Loucy (cell line): ENCODE data around the gene PLXNB1.

Source experiments
- H2AFZ ChIP-seq: fragments of 200-600 bp; sonication (generic); 2 replicates; pipeline ENCODE4 v1.6.0; 2016; ENCODE audit warnings: antibody characterized with exemption, mild to moderate bottlenecking, low read length, moderate library complexity
- H3F3A ChIP-seq: fragments of 200-600 bp; 2 replicates; pipeline ENCODE4 v1.6.0; 2016; ENCODE audit warnings: antibody characterized with exemption, low read depth, mild to moderate bottlenecking
- H3K27me3 ChIP-seq: fragments of 200-600 bp; sonication (generic); 2 replicates; pipeline ENCODE4 v1.6.1; 2014; ENCODE audit warnings: low read length, mild to moderate bottlenecking; ENCODE audit not compliant: insufficient read depth, poor library complexity, severe bottlenecking
- H3K36me3 ChIP-seq: fragments of 200-600 bp; sonication (generic); 2 replicates; pipeline ENCODE4 v1.6.1; 2016; ENCODE audit warnings: low read length; ENCODE audit not compliant: insufficient read depth
- H3K4me1 ChIP-seq: fragments of 200-600 bp; sonication (generic); 2 replicates; pipeline ENCODE4 v1.5.1; 2014; ENCODE audit warnings: low read length, mild to moderate bottlenecking; ENCODE audit not compliant: insufficient read depth, poor library complexity, severe bottlenecking
- H3K4me2 ChIP-seq: fragments of 200-600 bp; sonication (generic); 2 replicates; pipeline ENCODE4 v1.6.0; 2014; ENCODE audit warnings: antibody characterized with exemption, low read length, low read depth, mild to moderate bottlenecking; ENCODE audit not compliant: poor library complexity, severe bottlenecking
- H3K4me3 ChIP-seq: fragments of 200-600 bp; sonication (generic); 2 replicates; pipeline ENCODE4 v1.5.1; 2014; ENCODE audit warnings: low read length, mild to moderate bottlenecking, mixed read lengths; ENCODE audit not compliant: poor library complexity, severe bottlenecking
- H3K79me2 ChIP-seq: fragments of 200-600 bp; sonication (generic); 2 replicates; pipeline ENCODE4 v1.6.1; 2014; ENCODE audit warnings: low read length; ENCODE audit not compliant: insufficient read depth
- H3K9ac ChIP-seq: fragments of 200-600 bp; sonication (generic); 2 replicates; pipeline ENCODE4 v1.6.0; 2014; ENCODE audit warnings: mild to moderate bottlenecking, low read depth, low read length, moderate library complexity; ENCODE audit not compliant: poor library complexity, severe bottlenecking
- H3K9me2 ChIP-seq: fragments of 200-600 bp; sonication (generic); replicated peaks from 2 replicates; pipeline ENCODE4 v1.6.1; 2016; ENCODE audit warnings: low read depth, low read length, mixed read lengths
- H3K9me3 ChIP-seq: fragments of 200-600 bp; sonication (generic); 2 replicates; pipeline ENCODE4 v1.6.1; 2014; ENCODE audit warnings: mild to moderate bottlenecking, antibody characterized with exemption, low read length, low read depth; ENCODE audit not compliant: insufficient read depth
- H4K20me1 ChIP-seq: fragments of 200-600 bp; sonication (generic); 2 replicates; pipeline ENCODE4 v1.6.0; 2014; ENCODE audit warnings: antibody characterized with exemption, low read length, mild to moderate bottlenecking; ENCODE audit not compliant: insufficient read depth, poor library complexity, severe bottlenecking
- CTCF ChIP-seq: fragments of 200-600 bp; sonication (generic); conservative IDR thresholded peaks from 2 replicates; pipeline ENCODE4 v1.5.1; 2014; ENCODE audit warnings: mild to moderate bottlenecking, antibody characterized with exemption, low read length
- EZH2phosphoT487 ChIP-seq: fragments of 200-600 bp; IDR thresholded peaks from 2 replicates; pipeline ENCODE4 v1.6.1; 2018; ENCODE audit warnings: antibody characterized with exemption, mild to moderate bottlenecking, moderate library complexity, borderline replicate concordance

Gene PLXNB1

GRCh38 chr3:48414376-48415250 is 15.3 kb downstream of the PLXNB1 start:
- Histone ChIP-seq H3K4me2 (no peak overlapping the region), H4K20me1 (no peaks in the 10 kb centered on the region), H3F3A (no peaks in the 10 kb centered on the region), H3K9me3 (no peaks in the 10 kb centered on the region), H3K27me3 (no peaks in the 10 kb centered on the region), H3K79me2 (no peaks in the 10 kb centered on the region), H3K36me3 (peaks cover 78% of the 10 kb centered on the region; the same call in 1 of the 2 replicates), H2AFZ (no peak overlapping the region), H3K4me1 (no peaks in the 10 kb centered on the region), H3K9me2 (no peaks in the 10 kb centered on the region), H3K9ac (no peak overlapping the region), H3K4me3 (no peak overlapping the region)
- TF ChIP-seq EZH2phosphoT487 (no peak), CTCF (no peak)

- Histone ChIP-seq H3K4me3 (no peak overlapping the region), H3K79me2 (no peaks in the 10 kb centered on the region), H3K27me3 (no peaks in the 10 kb centered on the region), H3K9ac (no peak overlapping the region), H3K9me2 (no peaks in the 10 kb centered on the region), H4K20me1 (no peaks in the 10 kb centered on the region), H3K9me3 (no peaks in the 10 kb centered on the region), H3F3A (no peaks in the 10 kb centered on the region), H3K36me3 (peaks cover 76% of the 10 kb centered on the region; the same call in 1 of the 2 replicates), H3K4me1 (no peaks in the 10 kb centered on the region), H2AFZ (no peak overlapping the region), H3K4me2 (no peak overlapping the region)
- TF ChIP-seq CTCF (no peak), EZH2phosphoT487 (no peak)
These were observed 16.3 kb downstream of the PLXNB1 start for GRCh38 chr3:48413611-48414010.

- Histone ChIP-seq H3K4me2 (no peak overlapping the region), H2AFZ (no peak overlapping the region), H3K79me2 (no peaks in the 10 kb centered on the region), H3K36me3 (peaks cover 74% of the 10 kb centered on the region; the same call in 1 of the 2 replicates), H3K9me3 (no peaks in the 10 kb centered on the region), H3K9ac (no peak overlapping the region), H3K4me1 (no peaks in the 10 kb centered on the region), H3K4me3 (no peak overlapping the region), H4K20me1 (no peaks in the 10 kb centered on the region), H3K9me2 (no peaks in the 10 kb centered on the region), H3F3A (no peaks in the 10 kb centered on the region), H3K27me3 (no peaks in the 10 kb centered on the region)
- TF ChIP-seq EZH2phosphoT487, result no peak
- no peak for TF ChIP-seq CTCF
These were observed 16.8 kb downstream of the PLXNB1 start for GRCh38 chr3:48413086-48413485.
